HepG2 (cell line): ENCODE results near the gene SIVA1. TPM values are rescaled to one million over a fixed set of nuclear protein-coding genes. Genes with fewer than 3 reads are reported as not detected.

Experiments
- ATAC-seq: fragments of 200-7000 bp; cut with Tn5 transposase; 3 replicates; pipeline ENCODE4 v1.9.1; 2020; ENCODE audit warnings: mild to moderate bottlenecking, moderate library complexity
- BruUV-seq: library from RNA; stranded (reverse); fragments of 400-500 nt; replicated peaks from 2 replicates; lab custom pipeline; 2021; lab: Mats Ljungman, UMichigan
- CTCF ChIA-PET: fragments of 300-600 bp; formaldehyde crosslinking; extraction: SDS; loops from one replicate; lab custom pipeline; 2021; ENCODE audit warnings: low total read pairs, inconsistent platforms, low intra/inter-chr PET ratio; lab: Yijun Ruan, JAX
- POLR2A ChIA-PET: fragments of 350-600 bp; sonication (Branson Sonifier 250); formaldehyde crosslinking; loops from one replicate; lab custom pipeline; 2020; ENCODE audit warnings: antibody characterized with exemption, inconsistent platforms; lab: Yijun Ruan, JAX
- DNase-seq: peaks from one replicate; pipeline ENCODE4 v3.0.0-alpha.2; 2015; ENCODE audit warnings: low spot score
- FAIRE-seq: peaks from 3 replicates; lab custom pipeline; 2011; peaks lifted over from hg19 to GRCh38; lab: Jason Lieb, UNC
- H2AFZ ChIP-seq: one replicate; pipeline ENCODE4 v1.6.1; 2011; ENCODE audit warnings: low read length, inconsistent platforms
- H3K27ac ChIP-seq: fragments of 300-600 bp; 3 replicates; pipeline ENCODE4 v1.8.0; 2011; ENCODE audit warnings: mixed run types, mild to moderate bottlenecking, mixed read lengths, low read length, inconsistent platforms; ENCODE audit not compliant: insufficient read depth; ENCODE audit errors: extremely low read length
- H3K27me3 ChIP-seq, 2 experiments: fragments of 200-600 bp in 1 of 2; 2 replicates in 1 of 2; 3 replicates in 1 of 2; pipeline versions ENCODE4 v1.6.0 to v1.8.0; 2011; ENCODE audit warnings: low read length in 2 of 2, mild to moderate bottlenecking in 2 of 2, moderate library complexity in 2 of 2, inconsistent platforms in 1 of 2; ENCODE audit not compliant: insufficient read depth in 2 of 2, control insufficient read depth in 1 of 2
- H3K36me3 ChIP-seq, 2 experiments: fragments of 200-600 bp in 1 of 2; replicated peaks in 1 of 2; 2 replicates in 1 of 2; 3 replicates in 1 of 2; pipeline versions ENCODE4 v1.5.1 to v1.8.0; 2011; ENCODE audit warnings: low read length in 2 of 2, inconsistent platforms in 1 of 2; ENCODE audit not compliant: insufficient read depth in 2 of 2, control insufficient read depth in 1 of 2
- H3K4me1 ChIP-seq: 2 replicates; pipeline ENCODE4 v1.5.1; 2012; ENCODE audit warnings: low read length, inconsistent platforms; ENCODE audit not compliant: insufficient read depth
- H3K4me2 ChIP-seq: 2 replicates; pipeline ENCODE4 v1.6.0; 2011; ENCODE audit warnings: low read depth, low read length, inconsistent platforms
- H3K4me3 ChIP-seq, 3 experiments: fragments of 200-600 bp in 1 of 3; sonication (generic), shearing (Covaris generic) in 1 of 3; replicated peaks in 1 of 3; 2 replicates each; pipeline ENCODE4 v1.5.1; 2011 to 2016; ENCODE audit warnings: low read length in 3 of 3, inconsistent platforms in 2 of 3, low read depth in 2 of 3, mild to moderate bottlenecking in 2 of 3, control low read depth in 1 of 3, mixed read lengths in 1 of 3; ENCODE audit not compliant: insufficient read depth in 1 of 3
- H3K79me2 ChIP-seq: one replicate; pipeline ENCODE4 v1.6.1; 2011; ENCODE audit warnings: low read length, inconsistent platforms; ENCODE audit not compliant: insufficient read depth
- H3K9ac ChIP-seq: 2 replicates; pipeline ENCODE4 v1.6.0; 2011; ENCODE audit warnings: mild to moderate bottlenecking, low read depth, low read length, inconsistent platforms; ENCODE audit not compliant: insufficient read depth
- H3K9me3 ChIP-seq: 2 replicates; pipeline ENCODE4 v1.5.1; 2012; ENCODE audit warnings: mild to moderate bottlenecking, low read length
- H4K20me1 ChIP-seq: 2 replicates; pipeline ENCODE4 v1.6.0; 2011; ENCODE audit warnings: inconsistent platforms, mild to moderate bottlenecking, low read length, moderate library complexity; ENCODE audit not compliant: insufficient read depth
- CEBPB ChIP-seq: IDR thresholded peaks from 2 replicates; pipeline ENCODE4 v1.6.1; 2011; ENCODE audit warnings: low read depth, low read length, improper control_type of control experiment, borderline replicate concordance
- HHEX ChIP-seq: IDR thresholded peaks from 2 replicates; pipeline ENCODE4 v1.6.1; 2016; ENCODE audit warnings: control low read depth
- NCOA2 ChIP-seq: sonication (generic); formaldehyde crosslinking; IDR thresholded peaks from 2 replicates; pipeline ENCODE4 v1.8.0; 2022; ENCODE audit warnings: inconsistent platforms
- NFRKB ChIP-seq: fragments of 450-650 bp; IDR thresholded peaks from 2 replicates; pipeline ENCODE4 v1.6.1; 2017
- SALL1 ChIP-seq: sonication (generic); formaldehyde crosslinking; IDR thresholded peaks from 2 replicates; pipeline ENCODE4 v1.8.0; 2022; ENCODE audit warnings: mild to moderate bottlenecking, missing genetic modification reagents
- TGIF2 ChIP-seq: IDR thresholded peaks from 2 replicates; pipeline ENCODE4 v1.6.1; 2016; ENCODE audit warnings: control low read depth, missing compliant biosample characterization
- ZBTB7B ChIP-seq: sonication (generic); formaldehyde crosslinking; IDR thresholded peaks from 2 replicates; pipeline ENCODE4 v1.4.0; 2020; ENCODE audit warnings: missing genetic modification reagents
- ZNF224 ChIP-seq: sonication (generic); formaldehyde crosslinking; IDR thresholded peaks from 2 replicates; pipeline ENCODE4 v1.5.0; 2020; ENCODE audit warnings: mild to moderate bottlenecking, missing genetic modification reagents
- ZNF296 ChIP-seq: sonication (generic); formaldehyde crosslinking; conservative IDR thresholded peaks from 2 replicates; pipeline ENCODE4 v1.5.0; 2020; ENCODE audit warnings: mild to moderate bottlenecking, missing genetic modification reagents
- ZNF317 ChIP-seq: sonication (generic); formaldehyde crosslinking; IDR thresholded peaks from 2 replicates; pipeline ENCODE4 v1.5.0; 2020; ENCODE audit warnings: mild to moderate bottlenecking, missing genetic modification reagents
- ZNF572 ChIP-seq: sonication (generic); formaldehyde crosslinking; IDR thresholded peaks from 2 replicates; pipeline ENCODE4 v1.5.1; 2020; ENCODE audit warnings: mild to moderate bottlenecking, missing genetic modification reagents
- ZNF577 ChIP-seq: sonication (generic); formaldehyde crosslinking; IDR thresholded peaks from 2 replicates; pipeline ENCODE4 v1.4.0; 2020; ENCODE audit warnings: mild to moderate bottlenecking, low read depth, missing genetic modification reagents, borderline replicate concordance
- ZNF598 ChIP-seq: sonication (generic); formaldehyde crosslinking; IDR thresholded peaks from 2 replicates; pipeline ENCODE4 v1.5.1; 2020; ENCODE audit warnings: mild to moderate bottlenecking, missing genetic modification reagents, borderline replicate concordance
- ZNF616 ChIP-seq: sonication (generic); formaldehyde crosslinking; IDR thresholded peaks from 2 replicates; pipeline ENCODE4 v1.5.0; 2020; ENCODE audit warnings: low read depth, mild to moderate bottlenecking, missing genetic modification reagents
- ZSCAN12 ChIP-seq: sonication (generic); formaldehyde crosslinking; IDR thresholded peaks from 2 replicates; pipeline ENCODE4 v1.9.0; 2021; ENCODE audit warnings: mild to moderate bottlenecking, missing genetic modification reagents
- WGBS: methylation state at CpG from one replicate; pipeline ENCODE4 v1.1.6; 2017; ENCODE audit warnings: low lambda C conversion rate; 5-methylcytosine and 5-hydroxymethylcytosine counted together
- in situ Hi-C: cut with HindIII; loops from 2 replicates; pipeline ENCODE4 v1.10.0; 2017; ENCODE audit warnings: low pct_unique_long_range_greater_than_20kb; ENCODE audit not compliant: extremely low pct_ligation_motif_present
- intact Hi-C: fragments of 100-400 bp; cut with micrococcal nuclease; formaldehyde crosslinking; loops from one replicate; pipeline ENCODE4 v1.10.0; 2022; ENCODE audit not compliant: unreplicated experiment
- polyA plus RNA-seq, 8 experiments: library from polyadenylated mRNA; depleted of rRNA in 3 of 8; stranded (reverse) in 7 of 8; unstranded in 1 of 8; fragments of >200 nt; fragmentation: Illumina TruSeq in 4 of 8; extraction: Trizol in 4 of 8; gene quantifications; 2 replicates each; pipeline versions ENCODE4 v1.2.1 to v1.2.3, GENCODE V29; 2011 to 2016; ENCODE audit warnings: low read depth in 4 of 8, missing spikeins in 1 of 8, mixed read lengths in 1 of 8; ENCODE audit not compliant: insufficient read depth in 1 of 8
- total RNA-seq, 5 experiments: library from RNA; depleted of rRNA; stranded (reverse); fragments of >200 nt; fragmentation: Illumina TruSeq; extraction: Trizol; gene quantifications; 2 replicates each; pipeline ENCODE4 v1.2.3, GENCODE V29; 2016; ENCODE audit warnings: low read depth in 1 of 5
- TF ChIP-seq, protein P1 (sequence below): sonication (generic); formaldehyde crosslinking; IDR thresholded peaks from 2 replicates; pipeline ENCODE4 v1.8.0; 2022; ENCODE audit warnings: mild to moderate bottlenecking, missing genetic modification reagents, borderline replicate concordance
- TF ChIP-seq, protein P2 (sequence below): sonication (generic); formaldehyde crosslinking; IDR thresholded peaks from 2 replicates; pipeline ENCODE4 v1.4.0; 2020; ENCODE audit warnings: missing genetic modification reagents
- TF ChIP-seq, protein P3 (sequence below): IDR thresholded peaks from 2 replicates; pipeline ENCODE4 v1.6.1; 2016; ENCODE audit warnings: missing compliant biosample characterization, missing genetic modification reagents, borderline replicate concordance
- TF ChIP-seq, protein P4 (sequence below): sonication (generic); formaldehyde crosslinking; IDR thresholded peaks from 2 replicates; pipeline ENCODE4 v1.5.0; 2020; ENCODE audit warnings: mild to moderate bottlenecking, missing genetic modification reagents

The SIVA1 gene
- total and polyA plus RNA-seq, 2 of the 13 experiments (the other 11 are each of a cell fraction or from before 2014, with no cell fraction given), result 123 to 186 TPM

DNA sequence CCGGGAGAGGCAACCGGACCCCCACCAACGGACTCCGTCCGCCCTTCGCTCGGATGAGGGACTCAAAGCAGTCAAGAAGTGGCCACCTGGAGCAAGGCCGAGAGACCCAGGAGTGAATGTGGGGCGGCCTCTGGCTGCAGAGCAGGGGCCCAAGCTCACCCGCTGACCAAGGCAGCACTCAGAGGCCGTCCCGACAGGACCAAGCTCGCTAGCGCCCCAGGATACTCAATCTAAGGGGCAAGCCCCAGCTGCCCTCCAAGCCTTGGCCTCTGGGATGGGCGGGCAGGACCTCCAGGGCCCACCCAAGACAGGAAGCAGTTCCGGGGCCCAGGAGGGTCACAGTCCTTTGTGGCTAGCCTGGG is 41.7 kb downstream of the SIVA1 start:
- POLR2A ChIA-PET, result interaction anchor here (1.0 to 1.9 kb wide), 4 partner anchors 27 to 129 kb away, joined by 3 to 20 read pairs (median 4); partner anchors contain the start of genes CEP170B and SIVA1
- TF ChIP-seq ZSCAN12, result no peak
- TF ChIP-seq, protein P1, sequence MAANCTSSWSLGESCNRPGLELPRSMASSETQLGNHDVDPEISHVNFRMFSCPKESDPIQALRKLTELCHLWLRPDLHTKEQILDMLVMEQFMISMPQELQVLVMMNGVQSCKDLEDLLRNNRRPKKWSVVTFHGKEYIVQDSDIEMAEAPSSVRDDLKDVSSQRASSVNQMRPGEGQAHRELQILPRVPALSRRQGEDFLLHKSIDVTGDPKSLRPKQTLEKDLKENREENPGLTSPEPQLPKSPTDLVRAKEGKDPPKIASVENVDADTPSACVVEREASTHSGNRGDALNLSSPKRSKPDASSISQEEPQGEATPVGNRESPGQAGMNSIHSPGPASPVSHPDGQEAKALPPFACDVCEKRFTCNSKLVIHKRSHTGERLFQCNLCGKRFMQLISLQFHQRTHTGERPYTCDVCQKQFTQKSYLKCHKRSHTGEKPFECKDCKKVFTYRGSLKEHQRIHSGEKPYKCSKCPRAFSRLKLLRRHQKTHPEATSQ (CRISPR knock-in tag), result no peak
- TF ChIP-seq ZBTB7B (CRISPR knock-in tag), result 0 out of 2 replicates have a peak, but pooled peaks have one; percentile 20
- TF ChIP-seq, protein P2, sequence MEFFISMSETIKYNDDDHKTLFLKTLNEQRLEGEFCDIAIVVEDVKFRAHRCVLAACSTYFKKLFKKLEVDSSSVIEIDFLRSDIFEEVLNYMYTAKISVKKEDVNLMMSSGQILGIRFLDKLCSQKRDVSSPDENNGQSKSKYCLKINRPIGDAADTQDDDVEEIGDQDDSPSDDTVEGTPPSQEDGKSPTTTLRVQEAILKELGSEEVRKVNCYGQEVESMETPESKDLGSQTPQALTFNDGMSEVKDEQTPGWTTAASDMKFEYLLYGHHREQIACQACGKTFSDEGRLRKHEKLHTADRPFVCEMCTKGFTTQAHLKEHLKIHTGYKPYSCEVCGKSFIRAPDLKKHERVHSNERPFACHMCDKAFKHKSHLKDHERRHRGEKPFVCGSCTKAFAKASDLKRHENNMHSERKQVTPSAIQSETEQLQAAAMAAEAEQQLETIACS (CRISPR knock-in tag), result 0 out of 2 replicates have a peak, but pooled peaks have one; percentile 30
- TF ChIP-seq SALL1 (CRISPR knock-in tag), result no peak
- no peak for TF ChIP-seq ZNF616 (CRISPR knock-in tag)
- TF ChIP-seq ZNF317 (CRISPR knock-in tag), result no peak
- TF ChIP-seq ZNF572 (CRISPR knock-in tag), result no peak
- TF ChIP-seq ZNF598, result no peak
- TF ChIP-seq TGIF2 (CRISPR knock-in tag), result no peak
- no peak for TF ChIP-seq ZNF224
- no peak for TF ChIP-seq ZNF296 (CRISPR knock-in tag)
- TF ChIP-seq HHEX (CRISPR knock-in tag), result no peak
- TF ChIP-seq, protein P3, sequence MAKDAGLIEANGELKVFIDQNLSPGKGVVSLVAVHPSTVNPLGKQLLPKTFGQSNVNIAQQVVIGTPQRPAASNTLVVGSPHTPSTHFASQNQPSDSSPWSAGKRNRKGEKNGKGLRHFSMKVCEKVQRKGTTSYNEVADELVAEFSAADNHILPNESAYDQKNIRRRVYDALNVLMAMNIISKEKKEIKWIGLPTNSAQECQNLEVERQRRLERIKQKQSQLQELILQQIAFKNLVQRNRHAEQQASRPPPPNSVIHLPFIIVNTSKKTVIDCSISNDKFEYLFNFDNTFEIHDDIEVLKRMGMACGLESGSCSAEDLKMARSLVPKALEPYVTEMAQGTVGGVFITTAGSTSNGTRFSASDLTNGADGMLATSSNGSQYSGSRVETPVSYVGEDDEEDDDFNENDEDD (CRISPR knock-in tag), result no peak
- TF ChIP-seq NFRKB, result no peak
- no peak for TF ChIP-seq ZNF577
- no peak for TF ChIP-seq NCOA2 (CRISPR knock-in tag)
- no peak for TF ChIP-seq CEBPB
- TF ChIP-seq, protein P4, sequence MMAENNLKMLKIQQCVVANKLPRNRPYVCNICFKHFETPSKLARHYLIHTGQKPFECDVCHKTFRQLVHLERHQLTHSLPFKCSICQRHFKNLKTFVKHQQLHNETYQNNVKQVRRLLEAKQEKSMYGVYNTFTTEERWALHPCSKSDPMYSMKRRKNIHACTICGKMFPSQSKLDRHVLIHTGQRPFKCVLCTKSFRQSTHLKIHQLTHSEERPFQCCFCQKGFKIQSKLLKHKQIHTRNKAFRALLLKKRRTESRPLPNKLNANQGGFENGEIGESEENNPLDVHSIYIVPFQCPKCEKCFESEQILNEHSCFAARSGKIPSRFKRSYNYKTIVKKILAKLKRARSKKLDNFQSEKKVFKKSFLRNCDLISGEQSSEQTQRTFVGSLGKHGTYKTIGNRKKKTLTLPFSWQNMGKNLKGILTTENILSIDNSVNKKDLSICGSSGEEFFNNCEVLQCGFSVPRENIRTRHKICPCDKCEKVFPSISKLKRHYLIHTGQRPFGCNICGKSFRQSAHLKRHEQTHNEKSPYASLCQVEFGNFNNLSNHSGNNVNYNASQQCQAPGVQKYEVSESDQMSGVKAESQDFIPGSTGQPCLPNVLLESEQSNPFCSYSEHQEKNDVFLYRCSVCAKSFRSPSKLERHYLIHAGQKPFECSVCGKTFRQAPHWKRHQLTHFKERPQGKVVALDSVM (CRISPR knock-in tag), result no peak

More for the DNA sequence above, 41.7 kb downstream of the SIVA1 start:
- H3K4me1 ChIP-seq, result peaks cover 59% of the 10 kb centered on the region
- BruUV-seq, result no TSS peak
- H3K9ac ChIP-seq, result peak overlapping the region; percentile 86
- in situ Hi-C loops (no loop called here), intact Hi-C loops (loop anchor here (2.0 kb wide), 1 partner anchor 14 kb away; no protein-coding TSS in a partner anchor)
- H3K27ac ChIP-seq, result peak overlapping the region; percentile 57
- CTCF ChIA-PET, result no interaction called here
- H3K36me3 ChIP-seq, result peaks cover 7 to 17% of the 10 kb centered on the region in 2 experiments; a peak in 3 of 5 replicates
- peaks cover 12% of the 10 kb centered on the region for H4K20me1 ChIP-seq
- no peak overlapping the region for H2AFZ ChIP-seq
- WGBS, result 7% methylated on average over 3 of the region's 16 CpGs
- no peak for DNase-seq
- ATAC-seq, result peak; percentile 16
- no peak for FAIRE-seq
- no peaks in the 10 kb centered on the region for H3K27me3 ChIP-seq
- H3K79me2 ChIP-seq, result peaks cover 26% of the 10 kb centered on the region
- H3K4me3 ChIP-seq, result peak overlapping the region; percentile 70 to 88 (median 78)
- no peaks in the 10 kb centered on the region for H3K9me3 ChIP-seq
- H3K4me2 ChIP-seq, result peak overlapping the region; percentile 92
